Fibroblast of lung (primary cell): ENCODE results near the gene HEMK1.

ENCODE experiments used
- EZH2 ChIP-seq: IDR thresholded peaks from 2 replicates; pipeline ENCODE4 v1.5.1; 2012; ENCODE audit warnings: low read length, control low read depth, mild to moderate bottlenecking; ENCODE audit errors: missing control alignments
- TF ChIP-seq, protein P1 (sequence below), 2 donors: IDR thresholded peaks in 1 of 2; conservative IDR thresholded peaks in 1 of 2; 1 replicate in 1 of 2; 2 replicates in 1 of 2; pipeline ENCODE4 v1.5.1; 2011 to 2012; ENCODE audit warnings: low read length in 2 of 2, control low read depth in 1 of 2, inconsistent platforms in 1 of 2, low read depth in 1 of 2, mild to moderate bottlenecking in 1 of 2

DNA sequence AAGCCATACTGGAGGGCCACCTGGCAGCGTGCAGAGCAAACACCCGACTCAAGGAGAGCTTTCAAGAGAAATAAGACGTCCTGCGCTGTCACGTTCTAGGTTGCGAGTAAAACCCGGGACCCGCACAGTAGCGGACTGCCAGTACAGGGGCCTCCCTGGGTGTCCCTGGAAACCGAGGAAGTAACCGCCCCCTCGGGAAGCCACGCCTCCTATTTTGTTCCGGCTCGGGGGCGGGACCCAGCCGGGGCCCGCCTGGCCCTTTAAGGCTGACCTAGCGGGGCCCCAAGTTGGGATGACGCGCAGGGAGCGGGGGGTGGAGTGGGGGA lies 47.4 kb downstream of the HEMK1 start:
- TF ChIP-seq, protein P1, sequence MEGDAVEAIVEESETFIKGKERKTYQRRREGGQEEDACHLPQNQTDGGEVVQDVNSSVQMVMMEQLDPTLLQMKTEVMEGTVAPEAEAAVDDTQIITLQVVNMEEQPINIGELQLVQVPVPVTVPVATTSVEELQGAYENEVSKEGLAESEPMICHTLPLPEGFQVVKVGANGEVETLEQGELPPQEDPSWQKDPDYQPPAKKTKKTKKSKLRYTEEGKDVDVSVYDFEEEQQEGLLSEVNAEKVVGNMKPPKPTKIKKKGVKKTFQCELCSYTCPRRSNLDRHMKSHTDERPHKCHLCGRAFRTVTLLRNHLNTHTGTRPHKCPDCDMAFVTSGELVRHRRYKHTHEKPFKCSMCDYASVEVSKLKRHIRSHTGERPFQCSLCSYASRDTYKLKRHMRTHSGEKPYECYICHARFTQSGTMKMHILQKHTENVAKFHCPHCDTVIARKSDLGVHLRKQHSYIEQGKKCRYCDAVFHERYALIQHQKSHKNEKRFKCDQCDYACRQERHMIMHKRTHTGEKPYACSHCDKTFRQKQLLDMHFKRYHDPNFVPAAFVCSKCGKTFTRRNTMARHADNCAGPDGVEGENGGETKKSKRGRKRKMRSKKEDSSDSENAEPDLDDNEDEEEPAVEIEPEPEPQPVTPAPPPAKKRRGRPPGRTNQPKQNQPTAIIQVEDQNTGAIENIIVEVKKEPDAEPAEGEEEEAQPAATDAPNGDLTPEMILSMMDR (conservative IDR thresholded peaks at IDR 0.05 in 1 of 2, IDR thresholded peaks at IDR 0.05 in 1 of 2; ENCODE audit: low read depth in 1 of 2, low read length in 2 of 2) = no peak
- no peak for TF ChIP-seq EZH2
